GM18502 (cell line): Measurements from ENCODE around the gene DNAH9.
"Not testable (repeated sequence)": the region's sequence is repeated elsewhere in the genome, so short reads cannot be mapped to it uniquely, and the experiment has no call there.

Experiments used
- ATAC-seq: cut with Tn5 transposase; IDR thresholded peaks from one replicate; pipeline ENCODE4 v1.9.1; 2021; ENCODE audit warnings: mild to moderate bottlenecking; ENCODE audit not compliant: unreplicated experiment, poor library complexity

The DNAH9 gene

GRCh38 chr17:11896199-11896598 lies 297.9 kb downstream of the DNAH9 start:
- no peak for ATAC-seq

DNA sequence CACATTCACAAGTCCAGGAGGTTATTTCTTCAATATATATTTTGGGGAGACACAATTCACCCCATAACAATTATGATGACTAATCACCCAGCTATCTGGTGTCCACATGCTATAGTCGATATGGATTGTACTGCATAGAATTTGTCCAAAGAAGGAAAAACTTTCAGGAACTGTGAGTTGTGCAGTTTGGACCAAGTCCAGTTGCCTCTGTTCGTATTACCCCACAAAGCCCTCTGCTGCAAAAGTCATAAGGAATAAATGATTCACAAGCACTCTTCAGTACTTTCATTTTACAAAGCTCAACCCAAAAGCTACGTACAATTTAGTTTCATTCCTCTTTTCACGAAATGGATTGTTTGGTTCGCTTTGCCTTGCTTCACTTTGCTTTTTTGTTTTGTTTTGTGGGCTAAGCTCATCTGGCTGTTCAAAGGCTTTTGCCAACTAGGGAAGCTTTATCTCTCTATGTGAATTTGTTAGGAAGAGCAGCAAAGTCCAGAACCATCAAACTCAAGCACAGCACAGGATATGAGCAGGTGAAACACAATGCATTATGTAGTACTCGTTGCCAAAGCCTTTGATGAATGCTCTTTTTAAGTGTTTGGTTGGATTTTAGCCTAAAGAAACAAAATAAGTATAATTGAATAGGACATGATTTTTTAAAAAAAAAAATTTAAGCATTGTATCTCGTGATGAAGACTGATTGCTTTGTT lies 300.4 kb downstream of the DNAH9 start:
- ATAC-seq, result no peak

DNA sequence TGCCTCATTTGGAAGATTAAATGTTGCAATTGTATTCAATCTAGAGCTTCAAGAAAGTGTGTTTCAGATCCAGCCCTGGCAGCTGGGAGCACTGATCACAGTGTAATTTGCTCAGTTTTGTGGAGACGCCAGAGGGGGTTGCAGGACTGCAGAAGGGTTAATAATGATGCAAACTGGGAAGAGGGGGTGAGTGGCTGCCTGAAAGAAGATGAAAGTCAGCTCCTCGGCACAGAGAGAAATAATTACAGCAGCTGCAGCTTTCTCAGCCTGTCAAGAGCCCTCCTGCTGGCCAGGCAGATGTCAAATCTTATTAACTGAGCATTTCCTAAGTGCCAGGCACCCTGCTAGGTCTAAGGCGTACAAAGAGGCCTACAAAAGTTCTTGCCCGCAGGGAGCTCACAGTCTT lies 301.3 kb downstream of the DNAH9 start:
- no peak for ATAC-seq

DNA sequence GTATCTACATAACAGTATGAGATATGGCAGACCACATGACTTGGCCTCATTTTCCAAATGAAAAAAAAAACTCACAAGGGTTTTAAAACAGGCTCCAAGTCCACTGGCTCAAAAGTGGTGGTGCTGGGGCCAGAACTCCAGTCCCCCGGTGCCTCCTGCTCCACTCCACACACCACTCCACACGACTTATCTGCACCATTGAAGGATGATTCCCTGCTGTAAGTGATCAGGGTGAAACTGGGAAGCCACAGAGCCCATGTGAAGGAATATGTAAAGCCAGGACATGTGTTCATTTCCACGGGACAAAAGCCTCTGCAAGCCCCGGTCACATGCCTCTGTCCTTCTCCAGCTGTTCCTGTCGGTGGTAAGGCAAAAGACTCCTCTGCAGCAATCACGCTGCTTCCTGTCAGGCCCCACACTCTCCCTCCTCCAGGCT lies 301.8 kb downstream of the DNAH9 start:
- ATAC-seq, result no peak

DNA sequence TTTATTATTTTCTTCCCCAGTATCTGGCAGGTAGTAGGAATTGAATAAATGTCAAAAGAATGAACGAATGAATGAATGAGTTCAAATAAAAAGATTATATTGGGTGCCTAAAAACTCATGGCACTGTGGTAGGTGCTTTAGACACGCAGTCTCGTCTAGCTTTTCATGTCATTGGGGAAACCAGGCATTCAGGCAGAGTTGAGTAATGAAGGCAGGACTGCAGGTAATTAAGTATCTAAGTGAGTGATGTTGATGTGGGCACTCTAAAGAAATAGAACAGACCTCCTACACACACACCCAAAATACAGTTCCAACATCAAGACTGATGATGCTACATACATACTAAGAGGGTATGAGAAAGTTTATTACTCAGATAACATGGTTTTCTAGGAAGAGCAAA lies 302.4 kb downstream of the DNAH9 start:
- no peak for ATAC-seq

DNA sequence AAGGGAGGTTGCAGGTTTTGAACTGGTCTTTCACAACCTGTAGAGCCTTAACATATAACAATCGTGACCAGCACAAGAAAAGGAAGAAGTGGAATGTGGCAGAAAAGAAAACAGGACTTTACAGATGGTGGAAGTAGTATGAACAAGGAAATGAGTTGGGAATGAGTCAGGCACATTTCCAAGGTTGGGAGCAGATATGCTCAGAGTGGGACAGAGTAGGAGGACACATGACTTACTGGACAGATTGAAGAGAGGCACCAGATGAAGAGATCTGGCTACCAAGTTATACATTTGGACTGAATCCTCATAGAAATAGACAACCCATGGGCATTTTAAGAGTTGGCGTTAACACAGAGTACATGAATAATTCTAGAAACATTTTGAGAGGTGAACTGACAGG lies 303.7 kb downstream of the DNAH9 start:
- ATAC-seq, result no peak

GRCh38 chr17:11908711-11909146 lies 310.5 kb downstream of the DNAH9 start:
- ATAC-seq, result no peak

- ATAC-seq, result no peak
Measured at GRCh38 chr17:11909348-11909747, 311.1 kb downstream of the DNAH9 start.

- ATAC-seq, result no peak
Measured at GRCh38 chr17:11916091-11916490, 317.8 kb downstream of the DNAH9 start.

- ATAC-seq, result no peak
Measured at GRCh38 chr17:11917415-11917814, 319.1 kb downstream of the DNAH9 start.

GRCh38 chr17:11921296-11921695 lies 323.0 kb downstream of the DNAH9 start:
- ATAC-seq, result no peak

DNA sequence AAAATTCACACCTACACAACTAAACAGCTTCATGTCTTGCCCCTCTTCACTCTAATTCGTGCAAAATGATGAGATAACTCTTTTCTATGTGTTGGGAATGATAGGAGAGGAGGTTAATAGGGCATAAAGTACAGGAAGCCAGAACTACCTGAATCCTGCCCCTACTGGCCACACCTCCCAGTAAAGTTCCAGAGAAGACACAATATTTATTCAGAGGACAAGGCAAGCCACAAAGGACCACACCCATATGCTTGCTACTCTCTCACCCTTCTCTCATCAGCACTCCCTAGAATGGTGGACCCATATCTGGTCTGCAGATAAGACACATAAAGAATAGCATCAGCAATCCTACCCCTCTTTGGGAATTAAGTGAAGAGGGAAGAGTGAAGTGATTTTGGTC lies 324.4 kb downstream of the DNAH9 start:
- no peak for ATAC-seq

DNA sequence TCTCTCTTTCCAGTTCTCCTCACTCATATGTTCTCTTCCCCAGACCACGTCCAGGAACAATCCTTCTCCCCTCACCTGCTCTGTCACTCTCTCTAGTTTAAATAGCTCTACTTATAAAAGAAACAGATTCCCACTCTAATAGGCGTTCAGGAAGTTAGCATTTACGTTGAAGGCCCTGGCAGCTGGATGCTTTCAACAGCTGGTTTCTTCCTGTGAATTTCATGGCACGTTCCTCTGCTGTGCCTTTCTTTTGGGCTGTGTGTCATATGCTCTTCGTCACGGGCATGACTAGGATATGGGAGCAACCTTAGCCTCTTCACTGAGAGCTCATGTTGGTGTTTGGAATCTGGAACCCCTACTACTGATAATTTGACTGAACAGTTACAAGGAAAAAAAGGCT lies 325.8 kb downstream of the DNAH9 start:
- no peak for ATAC-seq

GRCh38 chr17:11925262-11926021 lies 327.2 kb downstream of the DNAH9 start:
- no peak for ATAC-seq

GRCh38 chr17:11928436-11928835 lies 330.2 kb downstream of the DNAH9 start:
- no peak for ATAC-seq

DNA sequence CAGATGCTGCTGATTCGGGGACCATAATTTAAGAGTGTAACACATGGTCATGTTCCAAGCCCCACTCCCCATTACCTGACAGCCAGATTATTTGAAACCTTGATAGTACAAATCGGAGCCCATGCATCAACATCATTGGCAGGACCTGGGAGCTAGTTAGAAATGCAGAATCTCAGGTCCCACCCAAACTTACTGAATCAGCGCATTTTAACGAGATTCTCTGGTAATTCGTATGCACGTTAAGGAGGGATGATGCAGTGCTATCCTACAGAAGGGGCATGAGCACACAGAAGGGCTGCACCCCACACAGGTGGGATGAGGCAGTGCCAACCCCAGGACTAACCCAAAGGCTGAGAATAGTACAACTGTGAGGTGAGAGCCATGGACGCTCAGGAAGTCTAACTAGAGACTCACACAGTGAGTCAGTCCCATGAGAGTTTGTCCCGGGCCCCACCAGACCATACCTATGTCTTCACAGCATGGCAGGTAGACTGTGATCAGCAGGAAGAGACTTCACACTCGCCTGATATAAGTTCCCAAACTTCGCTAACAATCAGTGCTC lies 334.1 kb downstream of the DNAH9 start:
- no peak for ATAC-seq

- no peak for ATAC-seq
Measured at GRCh38 chr17:11935734-11936406, 337.6 kb downstream of the DNAH9 start.

DNA sequence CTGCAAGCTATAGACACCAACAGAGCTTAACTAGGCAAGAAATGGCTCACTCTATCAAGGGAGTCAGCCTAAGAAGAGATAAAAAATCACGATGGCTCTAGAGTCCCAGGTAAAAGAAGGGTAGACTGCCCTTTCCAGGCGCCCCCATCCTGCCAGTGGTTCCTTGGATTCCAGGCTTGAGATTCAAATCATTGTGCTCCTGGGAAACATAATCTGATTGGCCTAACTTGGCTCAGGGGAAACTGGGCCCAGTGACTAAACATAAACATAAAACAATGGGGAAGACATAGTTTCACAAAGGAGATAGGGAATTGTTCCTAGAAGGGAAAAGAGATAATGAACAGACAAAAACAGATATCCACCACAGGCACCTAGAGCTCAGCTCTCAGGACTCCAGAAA lies 342.6 kb downstream of the DNAH9 start:
- ATAC-seq, result no peak

GRCh38 chr17:11943086-11943485 lies 344.8 kb downstream of the DNAH9 start:
- not testable (repeated sequence) for ATAC-seq

GRCh38 chr17:11943759-11944347 lies 345.6 kb downstream of the DNAH9 start:
- ATAC-seq, result no peak

GRCh38 chr17:11944587-11944986 lies 346.3 kb downstream of the DNAH9 start:
- ATAC-seq, result no peak
